Smooth muscle cell (in vitro differentiated cells): ENCODE results near the gene LINS1. TPM values are rescaled to one million over a fixed set of nuclear protein-coding genes. Genes with fewer than 3 reads are reported as not detected.

ENCODE experiments used
- DNase-seq: peaks from one replicate; lab custom pipeline; 2025; ENCODE audit not compliant: unreplicated experiment; lab: John Stamatoyannopoulos, UW
- H2AFZ ChIP-seq: fragments of 200-600 bp; sonication (generic); 2 replicates; pipeline ENCODE4 v1.6.0; 2016; ENCODE audit warnings: antibody characterized with exemption, low read depth, mild to moderate bottlenecking
- H3F3A ChIP-seq: fragments of 200-600 bp; sonication (generic); 2 replicates; pipeline ENCODE4 v1.6.0; 2017; ENCODE audit warnings: antibody characterized with exemption, low read depth
- H3K27ac ChIP-seq: fragments of 200-600 bp; sonication (generic); 2 replicates; pipeline ENCODE4 v1.5.1; 2016; ENCODE audit warnings: low read depth, mild to moderate bottlenecking
- H3K27me3 ChIP-seq: fragments of 200-600 bp; sonication (generic); 2 replicates; pipeline ENCODE4 v1.6.1; 2016; ENCODE audit warnings: low read depth, mild to moderate bottlenecking
- H3K36me3 ChIP-seq: fragments of 200-600 bp; sonication (generic); 2 replicates; pipeline ENCODE4 v1.5.1; 2016; ENCODE audit warnings: low read depth
- H3K4me1 ChIP-seq: fragments of 200-600 bp; sonication (generic); 2 replicates; pipeline ENCODE4 v1.5.1; 2016; ENCODE audit warnings: low read depth
- H3K4me2 ChIP-seq: fragments of 200-600 bp; sonication (generic); 2 replicates; pipeline ENCODE4 v1.6.0; 2016; ENCODE audit warnings: mild to moderate bottlenecking
- H3K4me3 ChIP-seq: fragments of 200-600 bp; sonication (generic); 2 replicates; pipeline ENCODE4 v1.5.1; 2016; ENCODE audit warnings: mild to moderate bottlenecking
- H3K79me2 ChIP-seq: fragments of 200-600 bp; sonication (generic); 2 replicates; pipeline ENCODE4 v1.6.0; 2016; ENCODE audit warnings: low read depth, mild to moderate bottlenecking
- H3K9ac ChIP-seq: fragments of 200-600 bp; sonication (generic); 2 replicates; pipeline ENCODE4 v1.6.0; 2016; ENCODE audit warnings: low read depth
- H3K9me3 ChIP-seq: fragments of 200-600 bp; sonication (generic); replicated peaks from 2 replicates; pipeline ENCODE4 v1.5.1; 2016; ENCODE audit warnings: low read depth
- H4K20me1 ChIP-seq: fragments of 200-600 bp; sonication (generic); 2 replicates; pipeline ENCODE4 v1.6.0; 2016; ENCODE audit warnings: low read depth
- CTCF ChIP-seq: fragments of 200-600 bp; sonication (generic); IDR thresholded peaks from 2 replicates; pipeline ENCODE4 v1.5.1; 2017; ENCODE audit warnings: borderline replicate concordance, mild to moderate bottlenecking, antibody characterized with exemption; ENCODE audit not compliant: insufficient read depth, poor library complexity, severe bottlenecking
- WGBS: methylation state at CpG from one replicate; pipeline ENCODE4 v1.1.7; 2016; ENCODE audit warnings: low lambda C conversion rate; 5-methylcytosine and 5-hydroxymethylcytosine counted together
- polyA plus RNA-seq: library from polyadenylated mRNA; unstranded; fragments of >200 nt; fragmentation: Nextera tagmentation; extraction: Ambion mirVana; gene quantifications from 2 replicates; pipeline ENCODE4 v1.2.1, GENCODE V29; 2016
- total RNA-seq: library from RNA; depleted of rRNA; stranded (reverse); fragments of >200 nt; gene quantifications from 2 replicates; pipeline ENCODE4 v1.2.3, GENCODE V29; 2014

LINS1 gene
- total and polyA plus RNA-seq, 2 experiments from 2014 or later, result 6.0 to 9.2 TPM

DNA sequence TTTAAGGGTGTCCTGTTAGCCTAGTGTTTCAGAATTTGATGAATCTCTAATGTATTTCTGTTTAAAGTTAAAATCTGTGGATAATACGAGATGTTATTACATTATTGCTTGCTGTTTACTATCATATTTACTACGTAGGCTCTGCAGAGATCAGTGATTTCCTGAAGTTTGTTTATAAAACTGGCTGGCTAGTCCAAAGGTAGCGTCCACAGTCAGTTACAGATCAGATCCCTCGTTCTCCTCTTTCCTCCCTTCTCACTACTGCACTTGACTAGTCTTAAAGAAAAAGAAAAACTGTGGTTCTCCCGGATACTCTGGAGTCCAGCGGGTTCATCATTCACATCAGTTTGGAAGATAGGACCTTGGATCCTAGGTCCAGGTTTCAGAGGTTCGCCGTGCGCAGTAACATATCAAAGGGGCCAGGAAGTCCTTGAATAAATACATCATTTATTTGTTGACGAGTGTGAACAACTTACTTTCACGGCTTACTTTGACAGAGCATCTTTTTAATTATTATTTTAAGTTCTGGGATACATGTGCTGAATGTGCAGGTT, 36.3 kb upstream of the LINS1 start:
- Histone ChIP-seq H3K36me3 (no peaks in the 10 kb centered on the region), H3K79me2 (peaks cover 20% of the 10 kb centered on the region), H4K20me1 (peaks cover 96% of the 10 kb centered on the region), H3K9me3 (no peaks in the 10 kb centered on the region), H3F3A (no peaks in the 10 kb centered on the region), H3K4me3 (no peak overlapping the region), H3K9ac (no peak overlapping the region), H3K27me3 (no peaks in the 10 kb centered on the region), H3K4me2 (no peak overlapping the region), H2AFZ (no peak overlapping the region), H3K4me1 (peaks cover 8% of the 10 kb centered on the region), H3K27ac (no peak overlapping the region)
- 92% methylated on average over 11 of the region's 11 CpGs for WGBS
- TF ChIP-seq CTCF, result no peak
- no peak for DNase-seq

DNA sequence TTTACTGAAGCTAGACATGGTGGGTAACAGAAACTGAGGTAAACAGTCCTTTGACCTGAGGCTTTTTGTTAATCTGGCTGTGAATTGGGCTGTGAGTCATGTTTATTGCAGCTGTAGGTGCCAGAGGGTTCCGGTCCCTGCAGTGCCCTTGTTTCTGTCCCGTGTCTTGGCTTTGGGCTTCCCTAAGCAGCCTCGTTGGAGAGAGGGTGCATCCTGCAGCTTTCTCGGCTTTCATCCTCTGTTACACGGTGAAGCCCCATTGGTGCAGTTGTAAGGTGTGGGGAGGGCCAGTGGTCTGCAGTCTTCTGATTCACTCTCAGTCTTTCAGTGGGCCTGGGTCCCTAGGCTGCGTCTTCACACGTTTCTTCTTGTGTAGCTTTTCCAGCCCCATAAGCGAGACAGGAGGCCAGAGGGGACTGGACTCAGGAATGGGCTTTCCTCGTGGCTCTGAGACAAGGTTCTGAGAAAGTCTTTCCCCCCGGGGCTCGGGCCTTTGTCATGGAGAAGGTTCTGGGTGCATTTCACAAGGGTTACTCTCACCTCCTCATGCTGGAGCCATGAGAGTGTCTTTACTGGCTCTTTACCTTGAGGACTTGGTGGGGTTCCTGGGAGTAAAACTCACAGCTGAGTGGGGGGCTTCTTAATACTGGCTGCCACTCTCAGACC, 33.6 kb upstream of the LINS1 start:
- Histone ChIP-seq H4K20me1 (peaks cover 98% of the 10 kb centered on the region), H3K9ac (no peak overlapping the region), H3K27me3 (no peaks in the 10 kb centered on the region), H3K4me2 (no peak overlapping the region), H3K27ac (no peak overlapping the region), H2AFZ (no peak overlapping the region), H3K4me1 (peaks cover 8% of the 10 kb centered on the region), H3K9me3 (no peaks in the 10 kb centered on the region), H3F3A (no peaks in the 10 kb centered on the region), H3K4me3 (no peak overlapping the region), H3K79me2 (peaks cover 29% of the 10 kb centered on the region), H3K36me3 (no peaks in the 10 kb centered on the region)
- 54% methylated on average over 11 of the region's 11 CpGs for WGBS
- no peak for TF ChIP-seq CTCF
- DNase-seq, result no peak

DNA sequence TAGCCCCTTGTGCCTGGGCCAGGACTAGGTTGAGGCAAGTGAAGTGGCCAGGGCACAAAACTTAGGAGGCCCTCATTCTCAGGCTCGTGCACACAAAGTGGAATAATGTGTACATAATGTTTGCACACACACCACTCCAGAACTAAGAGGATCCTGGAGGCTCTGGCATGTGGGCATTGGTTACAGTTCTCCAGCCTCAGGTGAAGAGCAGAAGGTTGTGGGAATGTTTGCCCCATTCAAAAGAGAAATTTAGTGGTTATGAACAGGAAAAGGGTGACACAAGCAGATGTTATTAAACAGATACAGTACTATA, 31.7 kb upstream of the LINS1 start:
- peaks cover 26% of the 10 kb centered on the region for H3K79me2 ChIP-seq
- peaks cover 89% of the 10 kb centered on the region for H4K20me1 ChIP-seq
- 96% methylated on average over 1 of the region's 1 CpG for whole genome bisulfite sequencing
- H2AFZ ChIP-seq, result no peak overlapping the region
- no peak overlapping the region for H3K4me3 ChIP-seq
- H3K9me3 ChIP-seq, result no peaks in the 10 kb centered on the region
- no peak overlapping the region for H3K9ac ChIP-seq
- H3K27me3 ChIP-seq, result no peaks in the 10 kb centered on the region
- H3F3A ChIP-seq, result no peaks in the 10 kb centered on the region
- no peak for DNase-seq
- H3K4me1 ChIP-seq, result peaks cover 8% of the 10 kb centered on the region
- TF ChIP-seq CTCF, result no peak
- no peak overlapping the region for H3K27ac ChIP-seq
- H3K36me3 ChIP-seq, result peaks cover 5% of the 10 kb centered on the region
- no peak overlapping the region for H3K4me2 ChIP-seq

GRCh38 chr15:100631831-100632230, 29.8 kb upstream of the LINS1 start:
- Histone ChIP-seq H3K27ac (no peak overlapping the region), H3K4me1 (peaks cover 8% of the 10 kb centered on the region), H3K36me3 (peaks cover 5% of the 10 kb centered on the region), H3K4me3 (no peak overlapping the region), H2AFZ (no peak overlapping the region), H3K27me3 (no peaks in the 10 kb centered on the region), H3K79me2 (peaks cover 19% of the 10 kb centered on the region), H3K4me2 (no peak overlapping the region), H4K20me1 (peaks cover 76% of the 10 kb centered on the region), H3K9ac (no peak overlapping the region), H3K9me3 (no peaks in the 10 kb centered on the region), H3F3A (peaks cover 2% of the 10 kb centered on the region)
- TF ChIP-seq CTCF, result no peak
- no peak for DNase-seq
- WGBS, result 85% methylated on average over 10 of the region's 10 CpGs
